Left lobe of liver (tissue), 2 donors: ENCODE measurements around the gene C4orf50. TPM values are rescaled to one million over a fixed set of nuclear protein-coding genes. Genes with fewer than 3 reads are reported as not detected.
"Not testable (repeated sequence)": the region's sequence is repeated elsewhere in the genome, so short reads cannot be mapped to it uniquely, and the experiment has no call there.

Experiments used
- ATAC-seq: fragments of 200-7000 bp; cut with Tn5 transposase; one replicate; pipeline ENCODE4 v1.9.1; 2020; ENCODE audit warnings: mild to moderate bottlenecking, moderate library complexity
- DNase-seq: peaks from one replicate; pipeline ENCODE4 v3.0.0-alpha.2; 2020; ENCODE audit warnings: low spot score
- total RNA-seq: library from RNA; stranded (reverse); gene quantifications from one replicate; pipeline ENCODE4 v1.2.1, GENCODE V29; 2021
- donor health status: DM: no; HTN: no; CAD: no; lungs with moderate emphysema.
- donor health status: DM: no; HTN: yes; CAD: no.

Gene C4orf50
- total RNA-seq, 1 donor from 2014 or later: not detected

DNA sequence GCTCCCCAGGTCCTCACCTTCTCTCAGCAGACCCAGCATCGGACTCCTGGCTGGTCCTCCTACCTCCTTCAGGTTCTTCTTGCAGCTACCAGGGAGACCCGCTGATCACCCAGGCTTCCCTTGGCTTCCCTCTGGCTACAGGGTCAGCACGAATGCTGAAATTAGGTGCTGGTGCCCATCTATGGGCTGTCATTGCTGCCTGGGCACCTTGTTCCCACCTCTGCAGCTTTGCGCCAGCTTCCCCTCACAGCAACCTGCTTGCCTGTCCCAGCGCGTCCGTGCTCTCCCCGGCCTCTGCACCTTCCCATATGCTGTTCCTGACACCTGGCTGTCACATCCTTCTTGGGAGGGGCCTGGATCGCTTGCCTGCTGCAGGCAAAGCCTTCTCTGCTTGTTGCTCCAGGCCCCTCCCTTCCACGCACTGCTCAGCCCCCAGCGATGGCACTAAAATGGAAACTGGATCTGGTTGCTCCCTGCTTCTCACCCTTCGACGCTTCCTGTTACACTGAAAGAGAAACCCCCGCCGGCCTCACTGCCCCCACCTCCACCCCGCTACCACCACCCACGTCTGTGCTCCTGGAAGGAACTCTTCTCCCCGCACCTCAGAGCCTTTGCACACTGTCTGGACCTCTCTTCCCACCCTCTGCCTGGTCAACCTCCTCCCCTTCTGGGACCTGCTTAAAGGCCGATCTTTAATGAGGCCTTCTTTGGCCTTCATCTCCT lies 22.2 kb downstream of the C4orf50 start:
- DNase-seq (no peak), ATAC-seq (no peak)

DNA sequence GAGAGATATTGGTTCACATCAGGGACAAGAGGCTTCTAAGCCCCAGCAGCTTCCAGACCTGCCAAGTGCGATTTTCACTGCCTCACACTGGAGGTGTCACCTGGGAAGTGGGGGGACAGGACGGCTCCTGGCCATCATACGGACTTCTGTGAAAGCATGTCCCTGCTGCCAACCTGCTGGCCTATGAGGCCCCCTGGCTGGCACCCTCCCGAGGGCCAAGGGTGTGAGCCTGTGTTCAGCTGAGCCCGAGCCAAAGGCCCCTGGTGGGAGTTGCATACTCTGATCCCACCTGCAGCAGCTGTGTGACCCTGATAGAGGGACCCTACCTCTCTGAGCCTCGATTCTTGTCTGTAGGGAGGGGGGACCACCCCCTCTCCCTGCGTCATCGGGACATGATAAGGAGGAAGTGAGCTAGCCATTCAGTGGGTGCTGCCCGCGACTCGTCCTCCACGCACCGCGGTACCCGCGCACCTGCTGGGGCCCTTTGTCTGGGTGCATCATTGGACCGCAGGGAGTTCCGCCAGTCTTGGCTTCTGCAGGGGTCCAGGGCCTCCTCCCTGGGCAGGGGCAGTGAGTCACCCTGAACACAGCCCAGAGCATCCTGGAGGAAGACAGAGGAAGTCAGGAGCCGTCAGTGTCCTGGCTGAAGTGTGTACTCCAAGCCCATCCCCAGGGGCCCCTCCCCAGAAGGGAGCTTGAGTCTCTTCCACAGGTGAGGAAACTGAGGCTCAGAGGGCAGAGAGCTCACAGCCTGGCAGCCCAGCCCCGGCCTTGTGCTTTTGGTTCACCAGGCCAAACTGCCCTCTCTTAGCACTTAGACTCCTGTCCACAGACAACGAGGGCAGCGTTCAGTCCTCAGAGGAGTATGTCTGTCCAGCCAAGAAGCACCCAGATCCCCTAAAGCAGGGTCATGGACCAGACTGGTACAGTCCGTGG lies 24.1 kb downstream of the C4orf50 start:
- DNase-seq (no peak), ATAC-seq (no peak)

DNA sequence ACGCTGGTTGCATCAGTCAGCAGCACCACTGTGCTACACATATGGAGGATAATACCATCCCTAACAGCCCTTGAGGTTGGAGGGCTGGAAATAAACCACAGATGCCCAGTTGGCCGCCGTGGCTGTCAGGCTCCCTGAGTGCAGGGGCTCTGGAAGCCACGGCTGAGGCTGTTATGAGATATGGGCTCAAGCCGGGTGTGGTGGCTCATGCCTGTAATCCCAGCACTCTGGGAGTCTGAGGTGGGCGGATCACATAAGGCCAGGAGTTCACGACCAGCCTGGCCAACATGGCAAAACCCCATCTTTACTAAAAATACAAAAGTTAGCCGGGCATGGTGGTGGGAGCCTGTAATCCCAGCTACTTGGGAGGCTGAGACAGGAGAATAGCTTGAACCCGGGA lies 24.9 kb downstream of the C4orf50 start:
- not testable (repeated sequence) for DNase-seq, ATAC-seq

DNA sequence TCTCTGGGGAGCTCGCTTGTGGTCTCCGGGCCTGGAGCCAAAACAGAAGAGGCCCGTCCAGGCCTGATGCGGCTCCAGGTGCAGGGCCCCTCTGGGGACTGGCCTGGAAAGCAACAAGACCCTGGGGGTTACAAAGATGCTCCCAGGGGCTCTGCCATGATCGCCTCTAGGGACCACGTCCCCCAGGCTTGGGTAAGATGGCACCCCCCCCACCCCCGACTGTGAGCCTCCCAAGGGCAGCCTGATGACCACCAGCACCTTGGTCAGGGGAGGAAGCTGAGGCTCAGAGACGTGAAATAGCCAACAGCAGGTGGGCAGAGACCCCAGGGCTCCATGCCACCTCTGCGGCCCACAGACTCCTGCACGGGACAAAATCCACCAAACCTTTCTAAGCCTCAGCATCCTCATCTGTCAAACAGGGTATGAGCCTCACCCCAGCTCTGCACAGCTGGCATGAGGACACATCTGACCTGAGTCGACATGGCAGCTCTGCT lies 25.4 kb downstream of the C4orf50 start:
- DNase-seq (no peak), ATAC-seq (no peak)

DNA sequence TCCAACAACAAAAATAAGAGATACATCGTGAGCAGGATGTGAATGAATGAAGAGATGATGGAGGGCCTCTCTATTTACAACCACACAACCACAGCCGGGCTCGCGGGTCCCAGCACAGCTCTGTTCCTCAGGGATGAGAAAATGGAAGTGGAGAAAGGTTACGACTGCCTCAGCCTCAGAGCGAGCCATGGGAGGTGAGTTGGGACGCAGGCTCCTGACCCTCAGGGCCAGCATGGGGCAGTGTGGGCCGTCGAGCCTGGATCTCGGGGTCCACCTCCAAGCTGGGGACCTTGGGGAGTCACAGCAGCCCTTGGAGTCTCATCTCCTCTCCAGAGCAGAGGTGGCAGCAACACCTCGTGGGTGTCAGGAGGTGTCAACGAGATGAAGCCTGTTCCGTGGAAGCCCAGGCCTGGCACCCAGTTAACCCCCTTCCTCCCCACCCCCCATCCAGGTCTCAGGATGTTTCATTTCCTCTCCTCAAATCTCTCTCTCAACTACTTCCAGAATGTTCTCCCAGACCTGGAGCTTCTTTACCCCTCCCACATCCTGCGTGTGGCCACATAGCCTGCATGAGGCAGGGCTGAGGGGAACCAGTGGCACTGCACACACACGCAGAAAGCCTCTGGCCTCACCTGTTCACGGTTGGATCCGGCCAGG lies 25.9 kb downstream of the C4orf50 start:
- no peak for DNase-seq

DNA sequence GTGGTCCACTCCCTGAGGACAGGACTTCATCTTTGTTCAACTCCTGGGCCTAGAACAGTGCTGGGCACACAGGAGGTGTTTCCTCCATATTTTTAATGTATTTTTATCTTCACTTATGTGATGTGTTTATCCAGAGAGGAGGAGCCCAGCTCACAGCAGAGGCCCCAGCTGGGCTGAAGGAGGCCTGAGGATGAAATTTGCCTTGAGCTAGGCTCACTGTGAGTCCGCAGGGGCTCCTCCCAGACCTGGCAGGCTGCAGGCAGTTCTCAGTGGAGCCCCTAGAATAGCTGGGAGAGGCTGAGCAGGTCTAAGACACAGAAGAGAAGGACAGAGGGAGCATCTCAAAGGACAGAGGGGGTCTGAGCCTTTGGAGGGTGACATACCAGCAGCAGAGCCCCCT lies 26.8 kb downstream of the C4orf50 start:
- no peak for DNase-seq
- ATAC-seq: no peak

More for the DNA sequence above, 25.9 kb downstream of the C4orf50 start:
- ATAC-seq: no peak

DNA sequence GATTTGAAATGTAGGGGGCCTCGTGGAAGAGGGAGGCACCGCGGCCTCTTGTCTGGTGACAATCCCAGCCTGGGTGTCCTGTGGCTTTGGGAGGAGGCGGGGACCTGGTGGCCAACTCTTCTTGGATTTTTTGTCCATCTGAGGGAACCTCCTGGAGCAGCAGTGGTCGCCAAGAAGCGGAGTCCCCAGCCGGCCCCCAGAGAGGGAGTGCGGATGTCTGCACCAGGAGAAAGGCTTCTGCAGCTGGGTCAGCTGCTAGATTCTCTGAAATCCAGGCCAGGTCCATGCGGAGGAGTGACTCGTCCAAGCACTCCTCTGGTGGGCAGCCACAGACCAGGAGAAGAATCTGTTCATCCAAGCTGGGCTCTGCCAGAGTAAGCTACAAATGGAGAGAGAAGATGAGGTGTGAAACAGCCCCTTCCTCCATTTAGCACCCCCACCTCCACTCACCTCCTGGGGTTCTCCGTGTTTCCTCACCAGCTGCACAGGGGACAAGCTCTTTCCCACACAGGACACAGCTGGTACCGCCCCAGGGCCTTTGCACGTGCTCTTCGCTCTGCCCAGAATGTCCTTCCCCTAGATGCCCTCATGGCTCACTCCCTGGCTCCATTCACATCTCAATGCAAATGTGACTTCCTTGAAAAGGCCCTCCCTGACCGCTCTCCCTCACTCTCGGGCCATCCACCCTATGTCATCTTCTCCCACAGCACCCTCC lies 27.6 kb downstream of the C4orf50 start:
- no peak for DNase-seq
- no peak for ATAC-seq

DNA sequence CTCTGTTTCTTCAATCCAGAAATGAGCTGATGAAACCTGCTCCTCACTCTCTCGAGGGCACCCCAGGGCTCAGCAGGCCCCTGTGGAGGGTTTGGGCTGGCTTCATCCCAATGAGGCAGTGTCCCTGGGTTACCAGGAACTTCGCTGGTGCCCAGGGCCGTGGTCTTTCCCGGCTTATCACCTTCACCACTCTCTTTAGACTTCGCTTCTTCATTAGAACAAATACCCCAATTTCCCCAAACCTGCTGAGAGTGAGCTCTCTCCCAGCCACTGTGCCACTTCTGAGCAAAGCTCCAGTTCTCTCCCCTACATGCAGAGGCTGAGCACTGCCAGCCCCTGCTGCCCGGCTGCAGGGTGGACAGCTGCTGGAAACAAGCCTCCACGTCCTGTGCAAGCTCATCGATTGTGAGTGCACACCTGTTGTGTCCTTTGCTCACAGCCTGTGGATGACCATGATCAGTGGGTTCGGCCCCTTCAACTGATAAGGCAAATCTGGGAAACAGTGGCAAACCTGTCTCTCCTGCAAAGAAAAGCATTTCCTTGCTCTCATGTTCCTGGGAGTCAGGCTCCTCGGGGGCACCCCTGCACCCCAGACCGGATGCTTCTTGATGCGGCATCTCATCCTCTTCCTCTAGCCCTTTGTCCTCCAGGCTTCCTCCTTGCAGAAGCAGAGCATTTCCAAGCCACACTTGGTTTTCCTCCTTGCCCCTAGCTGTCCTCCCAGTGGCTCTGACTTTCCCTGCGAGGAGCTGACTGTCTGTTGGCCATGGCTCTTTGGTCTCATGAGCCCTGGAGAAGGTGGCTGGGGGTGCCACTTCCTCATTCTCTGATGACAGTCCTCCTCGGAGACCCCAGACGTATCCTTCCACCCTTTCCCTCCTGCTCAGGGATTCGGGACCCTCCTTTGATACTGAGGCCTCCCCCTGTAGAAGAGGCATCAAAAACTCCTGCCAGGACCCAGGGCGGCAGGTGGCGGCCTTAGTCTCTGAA lies 28.7 kb downstream of the C4orf50 start:
- ATAC-seq: no peak
- no peak for DNase-seq

DNA sequence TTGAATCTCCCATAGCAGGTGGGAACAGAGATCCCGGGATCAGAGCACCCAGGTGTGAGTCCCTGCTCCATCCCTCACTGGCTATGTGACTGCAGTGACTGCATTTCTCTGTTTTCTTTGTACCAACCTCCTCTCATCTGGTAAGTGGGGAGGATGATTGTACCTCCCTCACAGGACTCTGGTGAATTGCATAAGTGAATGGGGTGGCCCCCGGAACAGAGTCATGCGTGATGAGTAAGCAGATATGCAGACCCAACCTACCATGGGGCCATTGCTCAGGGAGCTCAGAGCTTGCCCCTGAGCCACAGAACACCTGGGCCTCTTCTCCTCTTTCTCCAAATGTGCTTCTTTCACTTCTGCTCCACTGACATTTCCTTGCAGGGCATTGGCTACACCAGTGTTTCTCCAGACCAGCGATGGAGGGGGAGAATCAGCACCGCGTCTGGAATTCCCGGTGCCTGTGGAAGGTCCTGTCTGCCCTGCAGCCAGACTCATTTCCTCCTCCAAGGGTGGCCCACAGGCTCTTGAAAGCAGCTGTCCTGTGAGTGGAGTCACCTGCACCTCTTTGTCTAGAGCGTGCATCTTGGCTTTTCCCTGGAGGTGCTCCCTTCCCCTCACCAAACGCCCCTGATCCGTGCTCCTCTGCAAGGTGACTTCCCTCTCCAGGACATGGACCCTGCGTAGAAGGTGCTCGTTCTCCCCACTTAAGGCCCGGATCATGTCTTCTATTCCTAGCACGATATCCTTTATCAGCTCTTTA lies 30.0 kb downstream of the C4orf50 start:
- no peak for DNase-seq
- ATAC-seq: no peak

DNA sequence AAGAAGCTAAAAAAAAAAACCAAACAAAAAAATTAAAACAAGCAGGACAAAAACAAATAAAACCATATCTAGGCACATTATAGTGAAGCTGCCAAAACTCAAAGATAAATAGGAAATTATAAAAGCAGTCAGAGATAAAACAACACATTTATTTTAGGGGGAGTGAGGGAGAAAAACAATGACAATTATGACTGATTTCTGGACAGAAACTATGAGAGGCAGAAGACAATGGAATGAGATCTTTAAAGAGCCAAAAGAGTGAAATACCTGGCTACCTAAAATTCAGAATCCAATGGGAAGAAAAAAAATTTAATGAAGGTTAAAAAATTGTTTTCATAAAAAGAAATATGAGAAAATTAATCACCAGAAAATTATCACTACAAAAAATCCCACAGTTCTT lies 33.4 kb downstream of the C4orf50 start:
- ATAC-seq: no peak
- no peak for DNase-seq

DNA sequence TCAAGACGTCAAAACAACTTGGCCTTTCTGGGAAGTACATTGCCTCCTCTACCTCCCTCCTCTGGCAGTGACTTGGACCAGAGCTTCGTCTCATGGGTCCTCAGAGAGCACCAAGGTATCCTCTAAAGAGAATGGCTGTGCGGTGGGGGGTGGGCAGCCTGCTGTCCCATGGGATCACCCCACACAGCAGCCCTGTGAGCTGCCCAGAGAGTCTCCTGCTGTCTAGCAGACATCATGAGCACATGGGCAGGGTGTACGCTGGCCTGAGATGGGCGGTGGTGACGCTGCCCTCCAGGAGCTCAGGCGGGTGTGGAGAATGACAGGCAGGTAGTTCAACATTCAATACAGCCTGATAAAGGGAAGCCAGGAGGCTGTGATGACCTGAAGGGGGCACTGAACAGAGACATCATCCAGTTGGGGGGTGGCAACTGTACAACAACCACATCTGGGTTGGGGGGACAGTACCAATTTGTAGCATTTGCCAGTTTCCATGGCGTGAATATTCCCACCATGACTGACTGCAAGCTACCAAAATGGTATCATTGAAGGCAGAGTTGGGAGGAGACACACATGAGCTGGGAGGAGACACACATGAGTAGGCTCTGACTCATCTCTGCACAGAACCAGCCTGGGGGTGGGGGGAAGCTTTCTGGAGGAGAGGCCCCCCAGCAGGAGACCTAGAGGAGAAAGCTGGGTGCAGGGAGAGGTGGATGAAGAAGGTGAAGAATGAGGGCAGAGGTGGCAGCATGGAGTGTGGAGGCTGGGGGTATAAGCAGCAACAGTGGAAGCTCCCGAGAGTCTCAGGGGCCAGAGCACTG lies 35.9 kb downstream of the C4orf50 start:
- no peak for ATAC-seq

DNA sequence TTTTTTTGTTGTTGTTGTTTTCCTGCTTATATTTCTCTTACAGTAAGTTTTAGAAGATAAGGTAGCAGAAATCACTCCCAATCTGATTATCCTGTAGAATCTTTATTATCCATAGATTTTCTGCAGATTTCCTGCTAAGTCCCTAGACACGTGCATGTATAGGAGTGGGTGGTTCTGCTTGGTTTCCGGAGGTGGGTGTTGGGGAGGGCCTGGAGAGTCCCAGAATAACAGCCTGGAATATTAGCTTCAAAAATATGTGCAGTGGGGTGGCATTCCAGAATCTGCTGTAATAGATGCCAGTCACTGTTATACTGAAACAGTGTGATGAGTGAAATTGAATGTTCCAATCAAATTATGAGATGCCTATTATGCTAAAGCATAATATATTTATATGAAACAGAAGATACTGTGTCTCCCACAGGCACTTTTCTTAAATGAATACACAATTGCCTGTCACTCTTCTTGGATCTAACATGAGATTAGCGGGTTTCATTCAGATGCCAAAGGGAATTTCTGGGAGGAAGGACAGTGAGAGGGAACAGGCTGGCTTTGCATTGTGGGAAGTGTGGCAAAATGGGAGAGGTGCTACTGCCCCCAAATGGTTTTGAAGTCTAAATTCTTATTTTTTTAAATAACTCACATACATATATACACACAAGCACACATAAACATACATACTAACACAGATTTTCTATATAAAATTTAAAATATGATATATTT lies 37.6 kb downstream of the C4orf50 start:
- ATAC-seq: no peak

More for the DNA sequence above, 35.9 kb downstream of the C4orf50 start:
- DNase-seq: no peak

DNA sequence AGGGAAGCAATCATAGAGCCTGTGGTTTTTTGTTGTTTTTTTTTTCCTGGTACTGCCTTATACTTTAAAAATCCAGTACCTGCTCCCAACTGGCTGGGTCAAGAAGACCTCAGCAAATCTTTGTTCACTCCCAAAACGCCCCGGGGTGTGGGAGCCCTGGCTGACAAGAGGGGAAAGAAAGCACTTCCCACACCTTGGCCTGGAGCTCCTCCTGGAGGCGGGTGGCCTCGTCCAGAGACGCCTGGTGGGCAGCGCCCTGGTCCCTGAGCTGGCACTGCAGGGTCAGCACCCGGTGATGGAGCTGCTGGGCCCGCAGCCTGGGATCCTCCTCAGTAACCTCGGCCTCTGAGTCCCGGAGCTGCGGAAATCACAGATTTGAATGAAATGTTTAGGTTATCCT lies 38.2 kb downstream of the C4orf50 start:
- no peak for ATAC-seq

More for the DNA sequence above, 37.6 kb downstream of the C4orf50 start:
- DNase-seq: no peak

DNA sequence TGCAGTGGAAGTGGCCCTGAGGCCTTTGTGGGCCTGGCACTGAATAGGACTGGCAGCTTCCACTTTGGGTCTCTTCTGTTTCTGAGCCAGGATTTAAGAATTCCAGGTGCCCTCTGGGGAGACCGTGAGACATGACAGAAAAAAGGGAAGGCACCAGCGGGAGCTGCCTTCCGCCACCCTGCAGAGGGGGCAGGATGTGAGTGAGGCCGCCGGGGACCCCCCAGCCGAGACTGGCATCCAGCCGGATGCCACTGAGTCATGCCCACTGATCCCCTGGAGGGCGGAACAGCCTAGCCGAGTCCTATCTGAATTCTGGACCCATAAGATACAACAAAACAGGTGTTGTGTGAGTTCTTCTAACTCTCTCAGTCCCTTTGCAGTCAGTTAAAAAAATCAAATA lies 41.3 kb downstream of the C4orf50 start:
- DNase-seq: no peak
- no peak for ATAC-seq

More for the DNA sequence above, 38.2 kb downstream of the C4orf50 start:
- no peak for DNase-seq

DNA sequence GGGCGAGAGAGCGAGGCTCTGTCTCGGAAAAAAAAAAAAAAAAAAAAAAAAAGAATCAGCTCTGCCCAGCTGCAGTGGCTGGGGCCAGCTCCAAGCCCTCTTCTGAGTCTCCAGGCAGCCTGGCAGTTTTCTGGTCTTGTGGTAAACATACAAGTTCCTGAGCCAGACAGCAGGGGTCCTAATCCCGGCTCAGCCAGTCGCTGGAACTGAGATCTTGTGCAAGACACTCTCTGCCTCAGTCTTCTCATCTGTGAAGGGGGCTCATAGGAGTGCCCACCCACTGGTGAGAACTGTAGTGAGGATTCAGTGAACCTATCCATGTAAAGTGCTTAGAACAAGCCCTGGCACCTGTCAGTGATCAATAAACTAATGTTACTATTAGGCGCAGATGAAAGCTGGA lies 41.8 kb downstream of the C4orf50 start:
- no peak for DNase-seq

DNA sequence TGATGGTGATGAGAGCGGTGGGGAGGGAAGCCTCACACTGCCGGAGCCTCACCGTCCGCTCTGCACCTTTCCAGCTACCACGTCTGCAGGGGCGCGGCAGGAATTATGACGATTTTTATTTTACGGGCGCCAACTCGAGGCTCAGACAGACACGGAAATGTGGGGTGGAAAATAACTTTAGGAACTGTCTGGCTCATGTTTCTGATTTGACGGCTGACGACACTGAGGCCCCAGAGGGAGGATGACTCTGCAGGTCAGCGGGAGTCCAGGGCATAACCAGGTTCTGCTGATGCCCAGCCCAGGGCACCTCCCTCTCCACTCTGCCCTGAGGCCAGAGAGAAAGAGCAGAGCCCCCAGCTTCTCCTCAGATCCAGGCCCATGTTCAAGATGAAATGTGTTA lies 43.9 kb downstream of the C4orf50 start:
- DNase-seq (no peak), ATAC-seq (no peak)

More for the DNA sequence above, 41.8 kb downstream of the C4orf50 start:
- no peak for ATAC-seq
